Loucy (cell line): ENCODE results near the gene DPP4.

Source experiments
- H2AFZ ChIP-seq: fragments of 200-600 bp; sonication (generic); 2 replicates; pipeline ENCODE4 v1.6.0; 2016; ENCODE audit warnings: antibody characterized with exemption, mild to moderate bottlenecking, low read length, moderate library complexity
- H3F3A ChIP-seq: fragments of 200-600 bp; 2 replicates; pipeline ENCODE4 v1.6.0; 2016; ENCODE audit warnings: antibody characterized with exemption, low read depth, mild to moderate bottlenecking
- H3K27me3 ChIP-seq: fragments of 200-600 bp; sonication (generic); 2 replicates; pipeline ENCODE4 v1.6.1; 2014; ENCODE audit warnings: low read length, mild to moderate bottlenecking; ENCODE audit not compliant: insufficient read depth, poor library complexity, severe bottlenecking
- H3K36me3 ChIP-seq: fragments of 200-600 bp; sonication (generic); 2 replicates; pipeline ENCODE4 v1.6.1; 2016; ENCODE audit warnings: low read length; ENCODE audit not compliant: insufficient read depth
- H3K4me1 ChIP-seq: fragments of 200-600 bp; sonication (generic); 2 replicates; pipeline ENCODE4 v1.5.1; 2014; ENCODE audit warnings: low read length, mild to moderate bottlenecking; ENCODE audit not compliant: insufficient read depth, poor library complexity, severe bottlenecking
- H3K4me2 ChIP-seq: fragments of 200-600 bp; sonication (generic); 2 replicates; pipeline ENCODE4 v1.6.0; 2014; ENCODE audit warnings: antibody characterized with exemption, low read length, low read depth, mild to moderate bottlenecking; ENCODE audit not compliant: poor library complexity, severe bottlenecking
- H3K4me3 ChIP-seq: fragments of 200-600 bp; sonication (generic); 2 replicates; pipeline ENCODE4 v1.5.1; 2014; ENCODE audit warnings: low read length, mild to moderate bottlenecking, mixed read lengths; ENCODE audit not compliant: poor library complexity, severe bottlenecking
- H3K79me2 ChIP-seq: fragments of 200-600 bp; sonication (generic); 2 replicates; pipeline ENCODE4 v1.6.1; 2014; ENCODE audit warnings: low read length; ENCODE audit not compliant: insufficient read depth
- H3K9ac ChIP-seq: fragments of 200-600 bp; sonication (generic); 2 replicates; pipeline ENCODE4 v1.6.0; 2014; ENCODE audit warnings: mild to moderate bottlenecking, low read depth, low read length, moderate library complexity; ENCODE audit not compliant: poor library complexity, severe bottlenecking
- H3K9me2 ChIP-seq: fragments of 200-600 bp; sonication (generic); replicated peaks from 2 replicates; pipeline ENCODE4 v1.6.1; 2016; ENCODE audit warnings: low read depth, low read length, mixed read lengths
- H3K9me3 ChIP-seq: fragments of 200-600 bp; sonication (generic); 2 replicates; pipeline ENCODE4 v1.6.1; 2014; ENCODE audit warnings: mild to moderate bottlenecking, antibody characterized with exemption, low read length, low read depth; ENCODE audit not compliant: insufficient read depth
- H4K20me1 ChIP-seq: fragments of 200-600 bp; sonication (generic); 2 replicates; pipeline ENCODE4 v1.6.0; 2014; ENCODE audit warnings: antibody characterized with exemption, low read length, mild to moderate bottlenecking; ENCODE audit not compliant: insufficient read depth, poor library complexity, severe bottlenecking
- CTCF ChIP-seq: fragments of 200-600 bp; sonication (generic); conservative IDR thresholded peaks from 2 replicates; pipeline ENCODE4 v1.5.1; 2014; ENCODE audit warnings: mild to moderate bottlenecking, antibody characterized with exemption, low read length
- EZH2phosphoT487 ChIP-seq: fragments of 200-600 bp; IDR thresholded peaks from 2 replicates; pipeline ENCODE4 v1.6.1; 2018; ENCODE audit warnings: antibody characterized with exemption, mild to moderate bottlenecking, moderate library complexity, borderline replicate concordance

Gene DPP4

GRCh38 chr2:162038725-162039124 lies 35.3 kb downstream of the DPP4 start:
- no peak for TF ChIP-seq CTCF
- no peak for TF ChIP-seq EZH2phosphoT487
- H2AFZ ChIP-seq: no peak overlapping the region
- no peaks in the 10 kb centered on the region for H3K27me3 ChIP-seq
- H3K79me2 ChIP-seq: no peaks in the 10 kb centered on the region
- no peaks in the 10 kb centered on the region for H3K4me1 ChIP-seq
- H3K4me2 ChIP-seq: no peak overlapping the region
- no peaks in the 10 kb centered on the region for H3K9me3 ChIP-seq
- H3K36me3 ChIP-seq: no peaks in the 10 kb centered on the region
- H3K9ac ChIP-seq: no peak overlapping the region
- H3F3A ChIP-seq: no peaks in the 10 kb centered on the region
- no peaks in the 10 kb centered on the region for H4K20me1 ChIP-seq
- no peak overlapping the region for H3K4me3 ChIP-seq
- H3K9me2 ChIP-seq: no peaks in the 10 kb centered on the region

- no peak overlapping the region for H3K4me3 ChIP-seq
- TF ChIP-seq CTCF (no peak), EZH2phosphoT487 (no peak)
Measured at GRCh38 chr2:162037886-162038285, 36.1 kb downstream of the DPP4 start.

GRCh38 chr2:162037028-162037795 lies 36.8 kb downstream of the DPP4 start:
- no peaks in the 10 kb centered on the region for H3F3A ChIP-seq
- H2AFZ ChIP-seq: no peak overlapping the region
- no peaks in the 10 kb centered on the region for H3K9me3 ChIP-seq
- H3K79me2 ChIP-seq: no peaks in the 10 kb centered on the region
- TF ChIP-seq CTCF (no peak), EZH2phosphoT487 (no peak)
- no peaks in the 10 kb centered on the region for H4K20me1 ChIP-seq
- H3K9me2 ChIP-seq: no peaks in the 10 kb centered on the region
- no peaks in the 10 kb centered on the region for H3K4me1 ChIP-seq
- no peak overlapping the region for H3K4me2 ChIP-seq
- H3K4me3 ChIP-seq: no peak overlapping the region
- H3K27me3 ChIP-seq: no peaks in the 10 kb centered on the region
- H3K36me3 ChIP-seq: no peaks in the 10 kb centered on the region
- no peak overlapping the region for H3K9ac ChIP-seq

More at GRCh38 chr2:162037886-162038285, 36.1 kb downstream of the DPP4 start:
- H3K4me1 ChIP-seq: no peaks in the 10 kb centered on the region
- H3K79me2 ChIP-seq: no peaks in the 10 kb centered on the region
- no peaks in the 10 kb centered on the region for H3F3A ChIP-seq
- H3K4me2 ChIP-seq: no peak overlapping the region
- H3K36me3 ChIP-seq: no peaks in the 10 kb centered on the region
- H3K9me3 ChIP-seq: no peaks in the 10 kb centered on the region
- H3K9me2 ChIP-seq: no peaks in the 10 kb centered on the region
- no peaks in the 10 kb centered on the region for H3K27me3 ChIP-seq
- no peaks in the 10 kb centered on the region for H4K20me1 ChIP-seq
- H3K9ac ChIP-seq: no peak overlapping the region
- H2AFZ ChIP-seq: no peak overlapping the region
